Glomerular visceral epithelial cell (primary cell): ENCODE measurements around the gene HTRA1.

Experiments used
- DNase-seq: peaks from one replicate; pipeline ENCODE4 v3.0.0-alpha.2; 2016; ENCODE audit errors: extremely low spot score

HTRA1 gene

DNA sequence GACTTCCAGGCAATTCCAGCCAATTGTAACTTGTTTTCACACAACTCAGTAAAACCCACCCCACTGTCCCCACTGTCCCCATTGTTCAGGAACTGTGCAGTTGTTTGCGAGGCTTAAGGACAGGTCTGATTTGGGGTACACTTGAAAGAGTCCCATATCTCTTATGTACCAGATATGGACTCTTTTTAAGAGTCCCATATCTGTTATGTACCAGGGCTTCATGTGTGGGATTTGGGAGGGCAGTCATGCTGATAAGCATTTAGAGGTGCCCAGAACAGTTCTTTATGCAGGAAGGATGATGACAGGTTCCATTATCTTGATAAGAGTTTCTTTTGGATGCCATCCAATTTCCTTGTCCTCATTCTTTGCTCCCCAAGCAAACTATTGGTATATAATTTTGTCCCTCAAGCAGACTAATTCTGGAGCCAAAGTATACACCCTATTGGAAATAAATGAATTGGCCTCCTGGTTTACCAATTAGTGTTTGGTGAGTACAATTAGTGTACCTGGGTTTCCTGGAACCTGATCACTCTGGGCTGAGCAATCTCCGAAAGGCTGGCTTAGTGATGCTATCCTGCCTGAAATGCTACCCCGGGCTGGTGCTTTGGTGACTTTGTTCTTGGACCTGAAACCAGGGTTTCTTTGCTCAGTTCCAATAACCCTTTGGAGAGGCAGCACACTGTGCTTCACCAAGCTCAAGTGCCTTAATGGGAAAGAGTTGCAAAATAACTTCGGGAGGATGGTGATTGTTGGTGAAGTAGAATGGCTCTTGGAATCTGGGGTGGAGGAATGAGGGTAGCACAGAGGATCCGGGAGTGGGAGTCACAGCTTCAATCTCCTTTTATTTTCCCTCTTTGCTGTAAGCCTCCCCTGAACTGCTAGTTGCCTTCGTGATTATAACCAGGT, 93.0 kb downstream of the HTRA1 start:
- DNase-seq, result no peak

GRCh38 chr10:122555442-122555841, 94.1 kb downstream of the HTRA1 start:
- no peak for DNase-seq

GRCh38 chr10:122557516-122557915, 96.2 kb downstream of the HTRA1 start:
- DNase-seq, result no peak

- DNase-seq, result no peak
These were observed 97.1 kb downstream of the HTRA1 start for GRCh38 chr10:122558452-122558851.

DNA sequence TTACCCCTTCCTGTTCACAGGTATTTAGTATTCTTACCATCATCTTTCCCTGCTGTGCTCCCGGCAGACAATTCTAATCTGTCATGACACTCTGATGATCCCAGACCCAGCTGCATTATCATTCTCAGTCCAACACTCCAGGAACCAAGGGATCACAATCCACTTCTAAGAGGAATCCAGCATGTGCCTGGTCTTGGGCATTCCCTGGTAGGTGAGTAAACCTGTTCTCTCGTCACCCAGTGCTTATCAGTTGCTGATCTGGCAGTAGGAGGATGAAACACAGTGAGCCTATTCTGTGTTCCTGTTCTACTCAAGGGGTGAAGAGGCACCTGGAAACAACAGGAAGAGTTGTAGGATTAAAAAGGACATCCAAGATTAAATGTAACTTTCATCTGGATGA, 97.9 kb downstream of the HTRA1 start:
- DNase-seq, result no peak

DNA sequence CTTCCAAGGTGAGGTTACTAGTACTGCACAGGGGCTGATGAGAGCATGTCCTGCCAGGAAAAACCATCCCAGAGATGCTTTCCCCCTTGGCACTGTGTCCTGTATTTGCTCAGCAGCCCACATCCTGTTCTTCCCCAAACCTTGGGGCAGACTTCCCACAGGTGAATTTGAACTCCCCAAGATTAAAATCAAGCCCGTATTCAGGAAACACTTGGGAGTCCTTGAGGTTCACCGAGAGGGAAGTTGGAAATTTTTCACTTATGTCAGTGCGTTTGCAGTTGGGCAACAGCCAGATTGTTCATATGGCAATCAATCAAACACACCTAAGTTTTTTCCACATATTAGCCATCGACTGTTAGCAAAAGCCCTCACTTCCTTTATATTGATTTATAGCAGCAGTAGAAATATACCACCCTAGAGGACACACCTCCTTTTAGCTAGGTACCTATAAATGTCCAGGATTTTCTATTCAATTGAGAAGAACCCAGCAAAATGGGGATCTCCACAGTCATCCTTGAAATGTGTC, 99.0 kb downstream of the HTRA1 start, which contains the start of gene DMBT1:
DMBT1 (plus strand) TSS at position 476 of the 526 bp plus-strand sequence; CDS start at position 493, 17 bp downstream.
- no peak for DNase-seq

- peak; percentile 48 for DNase-seq
These were observed 99.9 kb downstream of the HTRA1 start for GRCh38 chr10:122561212-122561611.

DNA sequence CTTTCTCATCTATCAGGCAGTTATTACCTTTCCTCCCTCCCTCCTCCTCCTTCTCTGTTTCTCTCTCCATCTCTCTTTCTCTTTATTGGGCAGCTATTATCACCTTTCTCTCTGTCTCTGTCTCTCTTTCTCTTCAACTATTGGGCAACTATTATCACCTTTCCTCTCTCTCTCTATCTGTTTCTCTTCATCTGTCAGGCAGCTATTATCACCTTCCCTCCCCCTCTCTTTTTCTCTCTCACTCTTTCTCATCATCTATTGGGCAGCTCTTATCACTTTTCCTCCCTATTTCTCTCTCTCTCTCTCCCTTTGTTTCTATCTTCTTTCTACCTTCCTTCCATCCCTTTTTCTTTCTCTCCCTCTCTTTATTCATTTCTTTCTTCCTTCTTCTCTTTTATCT, 100.4 kb downstream of the HTRA1 start:
- DNase-seq, result no peak
